ENCODE results near the gene ADAMTS19. TPM values are rescaled to one million over a fixed set of nuclear protein-coding genes. Genes with fewer than 3 reads are reported as not detected.

The ADAMTS19 gene
- total and polyA plus RNA-seq, 2 of the 13 experiments (the other 11 are each of a cell fraction or from before 2014, with no cell fraction given): not detected

- TF ChIP-seq RERE (CRISPR knock-in tag; IDR thresholded peaks at IDR 0.05; ENCODE audit: low read depth) (no peak), PHF20 (CRISPR knock-in tag; IDR thresholded peaks at IDR 0.05) (no peak), ZNF121 (CRISPR knock-in tag; IDR thresholded peaks at IDR 0.05) (no peak), ZNF572 (CRISPR knock-in tag; IDR thresholded peaks at IDR 0.05) (no peak), CAMTA2 (CRISPR knock-in tag; IDR thresholded peaks at IDR 0.05; ENCODE audit: borderline replicate concordance) (no peak)
Measured at GRCh38 chr5:129554134-129554904, 94.2 kb downstream of the ADAMTS19 start (continued).

GRCh38 chr5:129563585-129563984, 103.5 kb downstream of the ADAMTS19 start:
- no TSS peak for BruUV-seq (replicated peaks)
- Histone ChIP-seq H3K4me1 (ENCODE audit: insufficient read depth, low read length) (no peaks in the 10 kb centered on the region), H2AFZ (ENCODE audit: low read length) (no peak overlapping the region), H3K9me3 (ENCODE audit: low read length) (no peaks in the 10 kb centered on the region), H3K36me3 (replicated peaks in 1 of 2; ENCODE audit: control insufficient read depth in 1 of 2, insufficient read depth in 2 of 2, low read length in 2 of 2) (no peaks in the 10 kb centered on the region), H3K4me2 (ENCODE audit: low read depth, low read length) (no peak overlapping the region), H3K79me2 (ENCODE audit: insufficient read depth, low read length) (no peaks in the 10 kb centered on the region), H3K4me3 (replicated peaks in 1 of 3; ENCODE audit: insufficient read depth in 1 of 3, low read depth in 2 of 3, low read length in 3 of 3) (no peak overlapping the region), H3K27me3 (ENCODE audit: control insufficient read depth in 1 of 2, insufficient read depth in 2 of 2, low read length in 2 of 2) (no peaks in the 10 kb centered on the region), H3K9ac (ENCODE audit: insufficient read depth, low read depth, low read length) (no peak overlapping the region), H4K20me1 (ENCODE audit: insufficient read depth, low read length) (no peaks in the 10 kb centered on the region), H3K27ac (ENCODE audit: extremely low read length, insufficient read depth, low read length) (no peak overlapping the region)
- 0% methylated on average over 3 of the region's 3 CpGs for WGBS (ENCODE audit: low lambda C conversion rate)
- CTCF ChIA-PET (ENCODE audit: low intra/inter-chr PET ratio, low total read pairs): no interaction called here
- DNase-seq (ENCODE audit: low spot score) (no peak), FAIRE-seq (no peak), ATAC-seq (no peak)
- intact Hi-C loops (cut with micrococcal nuclease; ENCODE audit: unreplicated experiment): no loop called here
- POLR2A ChIA-PET: no interaction called here
- in situ Hi-C loops (cut with HindIII; ENCODE audit: extremely low pct_ligation_motif_present, low pct_unique_long_range_greater_than_20kb): no loop called here
- TF ChIP-seq HHEX (CRISPR knock-in tag; IDR thresholded peaks at IDR 0.05) (no peak), THAP8 (CRISPR knock-in tag; IDR thresholded peaks at IDR 0.05; ENCODE audit: borderline replicate concordance) (no peak), SRSF4 (IDR thresholded peaks at IDR 0.05; ENCODE audit: low read depth, low read length, poor library complexity, severe bottlenecking) (no peak), CCAR2 (optimal IDR thresholded peaks at IDR 0.05; ENCODE audit: low read depth, low read length) (no peak)
- TF ChIP-seq, protein P1, sequence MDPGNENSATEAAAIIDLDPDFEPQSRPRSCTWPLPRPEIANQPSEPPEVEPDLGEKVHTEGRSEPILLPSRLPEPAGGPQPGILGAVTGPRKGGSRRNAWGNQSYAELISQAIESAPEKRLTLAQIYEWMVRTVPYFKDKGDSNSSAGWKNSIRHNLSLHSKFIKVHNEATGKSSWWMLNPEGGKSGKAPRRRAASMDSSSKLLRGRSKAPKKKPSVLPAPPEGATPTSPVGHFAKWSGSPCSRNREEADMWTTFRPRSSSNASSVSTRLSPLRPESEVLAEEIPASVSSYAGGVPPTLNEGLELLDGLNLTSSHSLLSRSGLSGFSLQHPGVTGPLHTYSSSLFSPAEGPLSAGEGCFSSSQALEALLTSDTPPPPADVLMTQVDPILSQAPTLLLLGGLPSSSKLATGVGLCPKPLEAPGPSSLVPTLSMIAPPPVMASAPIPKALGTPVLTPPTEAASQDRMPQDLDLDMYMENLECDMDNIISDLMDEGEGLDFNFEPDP (CRISPR knock-in tag; conservative IDR thresholded peaks at IDR 0.05): no peak
- TF ChIP-seq, protein P2, sequence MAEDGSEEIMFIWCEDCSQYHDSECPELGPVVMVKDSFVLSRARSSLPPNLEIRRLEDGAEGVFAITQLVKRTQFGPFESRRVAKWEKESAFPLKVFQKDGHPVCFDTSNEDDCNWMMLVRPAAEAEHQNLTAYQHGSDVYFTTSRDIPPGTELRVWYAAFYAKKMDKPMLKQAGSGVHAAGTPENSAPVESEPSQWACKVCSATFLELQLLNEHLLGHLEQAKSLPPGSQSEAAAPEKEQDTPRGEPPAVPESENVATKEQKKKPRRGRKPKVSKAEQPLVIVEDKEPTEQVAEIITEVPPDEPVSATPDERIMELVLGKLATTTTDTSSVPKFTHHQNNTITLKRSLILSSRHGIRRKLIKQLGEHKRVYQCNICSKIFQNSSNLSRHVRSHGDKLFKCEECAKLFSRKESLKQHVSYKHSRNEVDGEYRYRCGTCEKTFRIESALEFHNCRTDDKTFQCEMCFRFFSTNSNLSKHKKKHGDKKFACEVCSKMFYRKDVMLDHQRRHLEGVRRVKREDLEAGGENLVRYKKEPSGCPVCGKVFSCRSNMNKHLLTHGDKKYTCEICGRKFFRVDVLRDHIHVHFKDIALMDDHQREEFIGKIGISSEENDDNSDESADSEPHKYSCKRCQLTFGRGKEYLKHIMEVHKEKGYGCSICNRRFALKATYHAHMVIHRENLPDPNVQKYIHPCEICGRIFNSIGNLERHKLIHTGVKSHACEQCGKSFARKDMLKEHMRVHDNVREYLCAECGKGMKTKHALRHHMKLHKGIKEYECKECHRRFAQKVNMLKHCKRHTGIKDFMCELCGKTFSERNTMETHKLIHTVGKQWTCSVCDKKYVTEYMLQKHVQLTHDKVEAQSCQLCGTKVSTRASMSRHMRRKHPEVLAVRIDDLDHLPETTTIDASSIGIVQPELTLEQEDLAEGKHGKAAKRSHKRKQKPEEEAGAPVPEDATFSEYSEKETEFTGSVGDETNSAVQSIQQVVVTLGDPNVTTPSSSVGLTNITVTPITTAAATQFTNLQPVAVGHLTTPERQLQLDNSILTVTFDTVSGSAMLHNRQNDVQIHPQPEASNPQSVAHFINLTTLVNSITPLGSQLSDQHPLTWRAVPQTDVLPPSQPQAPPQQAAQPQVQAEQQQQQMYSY (CRISPR knock-in tag; IDR thresholded peaks at IDR 0.05): no peak

All from HepG2 (cell line).